MCF 10A (cell line): ENCODE measurements around the gene LRP4. TPM values are rescaled to one million over a fixed set of nuclear protein-coding genes. Genes with fewer than 3 reads are reported as not detected.

Experiments used
- BruUV-seq: library from RNA; stranded (reverse); fragments of 400-500 nt; replicated peaks from 2 replicates; lab custom pipeline; 2021; lab: Mats Ljungman, UMichigan
- CTCF ChIA-PET: fragments of 300-600 bp; sonication (Branson Sonifier 250); formaldehyde crosslinking; extraction: SDS; loops from one replicate; lab custom pipeline; 2021; ENCODE audit warnings: antibody characterized with exemption, inconsistent platforms; lab: Yijun Ruan, JAX
- POLR2A ChIA-PET: fragments of 300-600, 350-650 bp; sonication (Branson Sonifier 250); formaldehyde crosslinking; extraction: SDS; loops from one replicate; lab custom pipeline; 2020; ENCODE audit warnings: antibody characterized with exemption, inconsistent platforms; lab: Yijun Ruan, JAX
- DNase-seq: peaks from one replicate; pipeline ENCODE4 v3.0.0-alpha.2; 2018; ENCODE audit not compliant: unreplicated experiment
- H3K27ac Mint-ChIP-seq: one replicate; pipeline ENCODE4 v1.8.0; 2022; ENCODE audit warnings: mild to moderate bottlenecking, low read depth, mixed read lengths; ENCODE audit not compliant: unreplicated experiment
- H3K27me3 Mint-ChIP-seq: one replicate; pipeline ENCODE4 v1.8.0; 2022; ENCODE audit warnings: mixed read lengths; ENCODE audit not compliant: insufficient read depth, unreplicated experiment
- H3K36me3 Mint-ChIP-seq: one replicate; pipeline ENCODE4 v1.8.0; 2022; ENCODE audit warnings: mild to moderate bottlenecking, moderate library complexity, mixed read lengths; ENCODE audit not compliant: insufficient read depth, unreplicated experiment
- H3K4me1 Mint-ChIP-seq: one replicate; pipeline ENCODE4 v1.8.0; 2022; ENCODE audit warnings: mixed read lengths; ENCODE audit not compliant: insufficient read depth, unreplicated experiment
- H3K4me3 Mint-ChIP-seq: one replicate; pipeline ENCODE4 v1.8.0; 2022; ENCODE audit warnings: mild to moderate bottlenecking, moderate library complexity, mixed read lengths; ENCODE audit not compliant: unreplicated experiment
- H3K9me3 Mint-ChIP-seq: one replicate; pipeline ENCODE4 v1.8.0; 2022; ENCODE audit warnings: mixed read lengths; ENCODE audit not compliant: unreplicated experiment
- CTCF ChIP-seq: fragments of 200-600 bp; IDR thresholded peaks from one replicate; pipeline ENCODE4 v1.8.0; 2022; ENCODE audit warnings: antibody characterized with exemption, mild to moderate bottlenecking; ENCODE audit not compliant: unreplicated experiment
- intact Hi-C: fragments of 100-400 bp; cut with micrococcal nuclease; formaldehyde crosslinking; loops from 2 replicates; pipeline ENCODE4 v1.14.1; 2022
- total RNA-seq: library from RNA; stranded (reverse); gene quantifications from 2 replicates; pipeline ENCODE4 v1.2.3, GENCODE V29; 2022

Gene LRP4
- total RNA-seq, 1 experiment from 2014 or later, result 1.0 TPM

GRCh38 chr11:46896719-46897406, 21.5 kb downstream of the LRP4 start:
- no peak overlapping the region for H3K4me3 Mint-ChIP-seq
- CTCF ChIA-PET, result interaction anchor here (0.5 to 7.4 kb wide), 6 partner anchors 107 to 284 kb away, joined by 3 to 99 read pairs (median 3); no protein-coding TSS in a partner anchor
- H3K36me3 Mint-ChIP-seq, result no peaks in the 10 kb centered on the region
- peak; percentile 73 for DNase-seq
- POLR2A ChIA-PET, result no interaction called here
- peak; percentile 9 for TF ChIP-seq CTCF
- H3K27ac Mint-ChIP-seq, result no peak overlapping the region
- no peaks in the 10 kb centered on the region for H3K27me3 Mint-ChIP-seq
- no peaks in the 10 kb centered on the region for H3K9me3 Mint-ChIP-seq
- BruUV-seq, result no TSS peak
- intact Hi-C loops, result no loop called here
- peaks cover 12% of the 10 kb centered on the region for H3K4me1 Mint-ChIP-seq

DNA sequence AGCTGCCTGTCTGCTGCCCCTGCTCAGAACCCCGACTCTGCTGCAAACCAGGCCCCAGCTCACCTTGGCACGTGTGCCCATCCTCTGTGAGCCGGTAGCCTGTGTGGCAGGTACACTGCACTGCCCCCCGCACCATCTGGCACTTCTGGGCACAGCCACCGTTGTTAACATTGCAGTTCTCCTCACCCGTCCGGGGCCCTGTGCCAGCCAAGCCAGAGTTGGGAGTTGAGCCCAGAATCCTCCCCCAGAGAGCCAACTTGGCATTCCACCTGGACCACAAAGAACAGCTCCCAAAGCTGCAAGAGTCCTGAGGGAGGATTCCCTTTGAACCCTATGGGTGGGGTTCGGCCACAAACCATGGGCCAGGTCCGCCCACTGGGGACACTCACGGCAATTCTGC, 22.5 kb downstream of the LRP4 start:
- Mint-ChIP-seq H3K27me3 (no peaks in the 10 kb centered on the region), H3K4me3 (no peak overlapping the region), H3K9me3 (no peaks in the 10 kb centered on the region), H3K4me1 (peaks cover 8% of the 10 kb centered on the region), H3K27ac (no peak overlapping the region), H3K36me3 (no peaks in the 10 kb centered on the region)
- DNase-seq, result peak; percentile 77
- no TSS peak for BruUV-seq
- ChIA-PET CTCF (interaction anchor here (0.6 to 7.4 kb wide), 6 partner anchors 21 to 262 kb away, joined by 3 to 99 read pairs (median 4); no protein-coding TSS in a partner anchor), POLR2A (interaction anchor here (1.3 to 1.7 kb wide), 2 partner anchors 18 to 257 kb away, joined by 3 to 4 read pairs; no protein-coding TSS in a partner anchor)
- intact Hi-C loops, result no loop called here
- TF ChIP-seq CTCF, result no peak

GRCh38 chr11:46894961-46895360, 23.4 kb downstream of the LRP4 start:
- CTCF ChIA-PET, result interaction anchor here (0.7 to 7.4 kb wide), 3 partner anchors 9 to 259 kb away, joined by 3 to 99 read pairs (median 4); no protein-coding TSS in a partner anchor

More at GRCh38 chr11:46894961-46895360, 23.4 kb downstream of the LRP4 start:
- intact Hi-C loops, result no loop called here
- Mint-ChIP-seq H3K4me3 (no peak overlapping the region), H3K27me3 (no peaks in the 10 kb centered on the region), H3K9me3 (no peaks in the 10 kb centered on the region), H3K36me3 (no peaks in the 10 kb centered on the region), H3K27ac (no peak overlapping the region), H3K4me1 (peaks cover under 1% of the 10 kb centered on the region)
- POLR2A ChIA-PET, result interaction anchor here (1.7 kb wide), 1 partner anchor 19 kb away, joined by 4 read pairs; no protein-coding TSS in a partner anchor
- no peak for DNase-seq
- no peak for TF ChIP-seq CTCF
- no TSS peak for BruUV-seq
